ENCODE measurements around the gene RNF212B.

Gene RNF212B

GRCh38 chr14:23316300-23316699 is 78.6 kb downstream of the RNF212B start:
- Histone ChIP-seq H3K36me3 (ENCODE audit: control insufficient read depth in 1 of 2, insufficient read depth in 2 of 2, low read length in 2 of 2) (peaks cover 0 to 5% of the 10 kb centered on the region in 2 donors), H3K4me3 (ENCODE audit: low read depth in 1 of 2, low read length in 2 of 2) (no peak overlapping the region), H3K27me3 (ENCODE audit: control insufficient read depth in 1 of 2, insufficient read depth in 2 of 2, low read length in 2 of 2) (no peaks in the 10 kb centered on the region), H3K9ac (ENCODE audit: low read depth in 1 of 2, low read length in 2 of 2) (no peak overlapping the region), H3K27ac (ENCODE audit: low read depth, low read length) (no peak overlapping the region), H3K9me3 (ENCODE audit: control insufficient read depth in 1 of 2, low read length in 2 of 2) (no peaks in the 10 kb centered on the region), H3K4me1 (ENCODE audit: control insufficient read depth in 1 of 2, insufficient read depth in 2 of 2, low read length in 2 of 2) (peaks cover 0 to 8% of the 10 kb centered on the region in 2 donors)

DNA sequence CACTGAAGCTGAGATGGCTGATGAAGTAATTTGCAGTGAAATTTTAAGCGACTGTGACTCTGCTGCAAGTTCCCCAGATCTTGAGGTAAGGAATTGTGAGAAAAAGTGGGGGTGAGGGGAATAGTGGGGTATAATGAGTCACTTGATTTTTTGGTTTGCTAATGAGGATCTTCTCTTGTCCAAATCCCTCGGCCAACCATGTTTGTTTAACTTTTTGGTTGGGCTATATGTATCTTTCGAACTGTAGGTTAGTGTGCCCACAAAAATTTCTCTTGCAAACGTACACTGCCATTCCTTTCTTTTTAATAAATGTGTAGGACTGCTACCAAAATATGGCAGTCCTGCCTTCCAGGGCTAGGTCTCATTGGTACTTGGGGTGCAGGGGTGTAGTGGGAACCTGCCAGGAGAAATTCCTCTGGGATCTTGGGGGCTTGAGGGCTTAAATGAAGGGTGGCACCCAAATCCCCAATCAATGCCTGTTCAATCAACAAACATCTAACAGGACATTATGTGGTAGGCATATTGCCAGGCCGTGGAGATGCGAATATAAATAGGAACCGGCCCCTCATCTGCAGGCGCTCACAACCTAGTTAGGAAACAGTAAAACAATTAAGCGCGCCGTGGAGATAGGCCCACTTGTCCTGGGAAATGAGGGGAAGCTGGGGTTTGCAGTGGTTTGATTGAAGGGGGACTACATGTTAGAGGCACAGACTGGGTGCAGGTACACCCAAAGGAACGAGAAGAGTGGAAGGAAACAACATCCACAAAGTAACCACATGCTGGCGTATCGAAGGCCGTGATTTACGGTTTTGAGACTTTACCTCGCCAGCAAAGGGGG is 82.2 kb downstream of the RNF212B start:
- peaks cover 19 to 20% of the 10 kb centered on the region in 2 donors for H3K36me3 ChIP-seq (ENCODE audit: control insufficient read depth in 1 of 2, insufficient read depth in 2 of 2, low read length in 2 of 2)
- H3K4me1 ChIP-seq (ENCODE audit: control insufficient read depth in 1 of 2, insufficient read depth in 2 of 2, low read length in 2 of 2), result peaks cover 10 to 23% of the 10 kb centered on the region in 2 donors
- H3K4me3 ChIP-seq (ENCODE audit: low read depth in 1 of 2, low read length in 2 of 2), result peak overlapping the region; percentile 53 to 64
- H3K27me3 ChIP-seq (ENCODE audit: control insufficient read depth in 1 of 2, insufficient read depth in 2 of 2, low read length in 2 of 2), result no peaks in the 10 kb centered on the region
- no peaks in the 10 kb centered on the region for H3K9me3 ChIP-seq (ENCODE audit: control insufficient read depth in 1 of 2, low read length in 2 of 2)
- peak overlapping the region; percentile 82 for H3K27ac ChIP-seq (ENCODE audit: low read depth, low read length)
- H3K9ac ChIP-seq (ENCODE audit: low read depth in 1 of 2, low read length in 2 of 2), result peak overlapping the region in 1 of 2 donors; percentile 52

GRCh38 chr14:23320584-23321571 is 83.1 kb downstream of the RNF212B start, which contains the start of gene PABPN1:
Gene PABPN1, plus strand, starts transcription at chr14:23321457. Its CDS starts 13 bp downstream, at chr14:23321470.
- H3K4me1 ChIP-seq (ENCODE audit: control insufficient read depth in 1 of 2, insufficient read depth in 2 of 2, low read length in 2 of 2), result peaks cover 10 to 23% of the 10 kb centered on the region in 2 donors
- H3K27ac ChIP-seq (ENCODE audit: low read depth, low read length), result peak within 1 kb of the TSS; percentile 86
- H3K36me3 ChIP-seq (ENCODE audit: control insufficient read depth in 1 of 2, insufficient read depth in 2 of 2, low read length in 2 of 2), result peaks cover 21 to 24% of the 10 kb centered on the region in 2 donors
- H3K9ac ChIP-seq (ENCODE audit: low read depth in 1 of 2, low read length in 2 of 2), result peak within 1 kb of the TSS; percentile 80 to 92
- no peaks in the 10 kb centered on the region for H3K27me3 ChIP-seq (ENCODE audit: control insufficient read depth in 1 of 2, insufficient read depth in 2 of 2, low read length in 2 of 2)
- no peaks in the 10 kb centered on the region for H3K9me3 ChIP-seq (ENCODE audit: control insufficient read depth in 1 of 2, low read length in 2 of 2)
- peak within 1 kb of the TSS; percentile 81 to 83 for H3K4me3 ChIP-seq (ENCODE audit: low read depth in 1 of 2, low read length in 2 of 2)

DNA sequence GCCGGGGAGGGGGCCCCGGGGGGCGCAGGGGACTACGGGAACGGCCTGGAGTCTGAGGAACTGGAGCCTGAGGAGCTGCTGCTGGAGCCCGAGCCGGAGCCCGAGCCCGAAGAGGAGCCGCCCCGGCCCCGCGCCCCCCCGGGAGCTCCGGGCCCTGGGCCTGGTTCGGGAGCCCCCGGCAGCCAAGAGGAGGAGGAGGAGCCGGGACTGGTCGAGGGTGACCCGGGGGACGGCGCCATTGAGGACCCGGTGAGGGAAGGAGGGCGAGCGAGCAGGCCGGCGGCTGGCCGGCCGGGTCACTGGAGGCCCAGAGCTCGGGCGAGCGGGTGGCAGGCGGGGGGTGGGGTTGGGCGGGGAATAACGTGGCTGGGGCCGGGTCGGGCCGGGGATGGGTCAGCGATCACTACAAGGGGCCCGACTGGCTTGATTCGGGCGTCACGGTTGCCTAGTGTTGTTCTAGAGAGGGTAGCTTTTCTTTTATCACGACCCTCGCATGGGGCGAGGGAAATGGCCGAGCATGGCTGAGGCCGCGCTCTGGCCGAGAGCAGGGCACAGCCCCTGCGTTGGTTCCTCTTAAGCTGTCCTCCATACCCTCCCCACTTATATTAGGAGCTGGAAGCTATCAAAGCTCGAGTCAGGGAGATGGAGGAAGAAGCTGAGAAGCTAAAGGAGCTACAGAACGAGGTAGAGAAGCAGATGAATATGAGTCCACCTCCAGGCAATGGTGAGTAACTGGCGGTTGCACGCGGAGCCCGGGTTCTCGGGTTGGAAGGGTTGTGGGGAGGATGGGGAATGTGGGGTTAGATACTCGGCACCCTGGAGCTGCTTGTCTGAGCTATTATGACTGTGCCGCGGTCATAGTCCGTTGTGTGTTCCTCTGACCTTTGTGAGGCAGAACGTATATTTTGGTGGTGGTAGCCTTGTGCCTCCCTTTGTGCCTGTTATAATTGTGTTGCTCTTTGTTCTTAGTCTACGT is 84.1 kb downstream of the RNF212B start:
- Histone ChIP-seq H3K36me3 (ENCODE audit: control insufficient read depth in 1 of 2, insufficient read depth in 2 of 2, low read length in 2 of 2) (peaks cover 21 to 26% of the 10 kb centered on the region in 2 donors), H3K4me3 (ENCODE audit: low read depth in 1 of 2, low read length in 2 of 2) (peak overlapping the region; percentile 81 to 83), H3K27me3 (ENCODE audit: control insufficient read depth in 1 of 2, insufficient read depth in 2 of 2, low read length in 2 of 2) (no peaks in the 10 kb centered on the region), H3K27ac (ENCODE audit: low read depth, low read length) (peak overlapping the region; percentile 86), H3K9ac (ENCODE audit: low read depth in 1 of 2, low read length in 2 of 2) (peak overlapping the region; percentile 80 to 92), H3K9me3 (ENCODE audit: control insufficient read depth in 1 of 2, low read length in 2 of 2) (no peaks in the 10 kb centered on the region), H3K4me1 (ENCODE audit: control insufficient read depth in 1 of 2, insufficient read depth in 2 of 2, low read length in 2 of 2) (peaks cover 10 to 23% of the 10 kb centered on the region in 2 donors)
